Naive thymus-derived CD4-positive, alpha-beta T cell (primary cell): ENCODE results near the gene SBF1. TPM values are rescaled to one million over a fixed set of nuclear protein-coding genes. Genes with fewer than 3 reads are reported as not detected.

Experiments
- ATAC-seq: fragments of 150-1000 bp; cut with Tn5 transposase; 2 replicates; pipeline ENCODE4 v1.10.0; 2021; ENCODE audit warnings: mild to moderate bottlenecking, moderate library complexity
- CTCF ChIA-PET: fragments of 350-600 bp; sonication (Branson Sonifier 250); formaldehyde crosslinking; loops from one replicate; lab custom pipeline; 2021; ENCODE audit warnings: antibody characterized with exemption; lab: Charles Lee
- POLR2A ChIA-PET: fragments of 350-600 bp; sonication (Branson Sonifier 250); formaldehyde crosslinking; loops from one replicate; lab custom pipeline; 2021; ENCODE audit warnings: antibody characterized with exemption, inconsistent platforms; lab: Charles Lee
- DNase-seq, 9 donors: peaks; one replicate each; pipeline versions ENCODE4 v3.0.0 to v3.0.0-alpha.2; 2020 to 2022; ENCODE audit warnings: mixed read lengths in 1 of 9
- H3K27ac ChIP-seq: one replicate; pipeline ENCODE4 v1.7.0; 2013; ENCODE audit warnings: mild to moderate bottlenecking, low read depth, low read length, moderate library complexity
- H3K27me3 ChIP-seq, 2 donors: one replicate each; pipeline ENCODE4 v1.7.0; 2013; ENCODE audit warnings: low read length in 2 of 2, mild to moderate bottlenecking in 2 of 2, moderate library complexity in 2 of 2; ENCODE audit not compliant: control insufficient read depth in 2 of 2, insufficient read depth in 2 of 2
- H3K36me3 ChIP-seq, 3 experiments: 1 replicate in 2 of 3; 2 replicates in 1 of 3; pipeline ENCODE4 v1.7.0; 2013; ENCODE audit warnings: low read length in 3 of 3, mild to moderate bottlenecking in 3 of 3, moderate library complexity in 1 of 3; ENCODE audit not compliant: insufficient read depth in 3 of 3, control insufficient read depth in 2 of 3
- H3K4me1 ChIP-seq, 2 donors: one replicate each; pipeline ENCODE4 v1.7.0; 2013; ENCODE audit warnings: low read length in 2 of 2, mild to moderate bottlenecking in 2 of 2, moderate library complexity in 1 of 2; ENCODE audit not compliant: control insufficient read depth in 2 of 2, insufficient read depth in 2 of 2
- H3K4me3 ChIP-seq: 2 replicates; pipeline ENCODE4 v1.7.0; 2013; ENCODE audit warnings: mild to moderate bottlenecking, low read length
- H3K9me3 ChIP-seq, 3 experiments: 1 replicate in 2 of 3; 2 replicates in 1 of 3; pipeline ENCODE4 v1.7.0; 2013; ENCODE audit warnings: low read length in 3 of 3; ENCODE audit not compliant: control insufficient read depth in 2 of 3
- H3K27ac Mint-ChIP-seq, 9 donors: one replicate each; pipeline ENCODE4 v1.8.0; 2020 to 2022; ENCODE audit warnings: mixed read lengths in 9 of 9, mild to moderate bottlenecking in 8 of 9, moderate library complexity in 5 of 9, inconsistent platforms in 2 of 9
- H3K27me3 Mint-ChIP-seq, 5 donors: one replicate each; pipeline ENCODE4 v1.8.0; 2021 to 2022; ENCODE audit warnings: mixed read lengths in 5 of 5, mild to moderate bottlenecking in 1 of 5
- H3K36me3 Mint-ChIP-seq, 5 donors: one replicate each; pipeline ENCODE4 v1.8.0; 2020 to 2022; ENCODE audit warnings: mixed read lengths in 5 of 5, mild to moderate bottlenecking in 3 of 5, inconsistent platforms in 1 of 5
- H3K4me1 Mint-ChIP-seq, 7 donors: one replicate each; pipeline ENCODE4 v1.8.0; 2020 to 2022; ENCODE audit warnings: mixed read lengths in 7 of 7, mild to moderate bottlenecking in 3 of 7, inconsistent platforms in 1 of 7
- H3K4me3 Mint-ChIP-seq, 10 donors: one replicate each; pipeline ENCODE4 v1.8.0; 2020 to 2022; ENCODE audit warnings: mild to moderate bottlenecking in 10 of 10, mixed read lengths in 10 of 10, moderate library complexity in 6 of 10, inconsistent platforms in 2 of 10
- H3K9me3 Mint-ChIP-seq, 11 donors: one replicate each; pipeline ENCODE4 v1.8.0; 2020 to 2022; ENCODE audit warnings: mixed read lengths in 11 of 11, mild to moderate bottlenecking in 4 of 11, inconsistent platforms in 1 of 11, moderate library complexity in 1 of 11
- intact Hi-C, 2 donors: fragments of 100-400 bp; cut with micrococcal nuclease; formaldehyde crosslinking; loops; one replicate each; pipeline ENCODE4 v1.15.1; 2023
- polyA plus RNA-seq, 2 donors: library from polyadenylated mRNA; unstranded; fragments of 300-500 nt; fragmentation: Illumina TruSeq; gene quantifications; one replicate each; pipeline ENCODE4 v1.2.3, GENCODE V29; 2021
- total RNA-seq, 6 experiments: library from RNA in 5 of 6; stranded (reverse) in 5 of 6; gene quantifications; 1 replicate in 5 of 6; 2 replicates in 1 of 6; pipeline ENCODE4 v1.2.3 and lab custom pipeline; 2021 to 2026

SBF1 gene
- total and polyA plus RNA-seq, 7 experiments from 2014 or later: 15.2 to 209 (median 170) TPM

GRCh38 chr22:50507421-50507990 is 32.7 kb upstream of the SBF1 start, which contains the start of gene LMF2:
LMF2 (minus strand) TSS chr22:50507702; CDS start chr22:50507675, 27 bp downstream.
- Histone ChIP-seq H3K36me3 (peaks cover 0 to 42% (median 7%) of the 10 kb centered on the region in 3 experiments), H3K27me3 (no peaks in the 10 kb centered on the region), H3K4me1 (peaks cover 19 to 26% of the 10 kb centered on the region in 2 donors), H3K4me3 (peak within 1 kb of the TSS; percentile 91), H3K27ac (peak within 1 kb of the TSS; percentile 99), H3K9me3 (no peaks in the 10 kb centered on the region)
- ATAC-seq (peak; percentile 82), DNase-seq (peak; percentile 83 to 94 (median 90))
- peak within 1 kb of the TSS; percentile 89 to 99 (median 98) for H3K27ac Mint-ChIP-seq
- no peaks in the 10 kb centered on the region for H3K27me3 Mint-ChIP-seq
- peak within 1 kb of the TSS; percentile 88 to 97 (median 94) for H3K4me3 Mint-ChIP-seq
- H3K36me3 Mint-ChIP-seq: peaks cover 0 to 7% (median 0%) of the 10 kb centered on the region in 5 donors
- ChIA-PET POLR2A (interaction anchor here (0.7 to 6.2 kb wide), 21 partner anchors 10 to 547 kb away, joined by 3 to 116 read pairs (median 5); partner anchors contain the start of genes CHKB, PIM3, SCO2 and SYCE3), CTCF (interaction anchor here (1.1 to 2.0 kb wide), 6 partner anchors 10 to 256 kb away, joined by 3 to 25 read pairs (median 6); partner anchors contain the start of genes HDAC10 and SCO2)
- H3K4me1 Mint-ChIP-seq: peaks cover 12 to 28% (median 23%) of the 10 kb centered on the region in 7 donors
- intact Hi-C loops: loop anchor here (1.0 to 10.0 kb wide), 5 partner anchors 32 to 233 kb away; partner anchors contain the start of genes MAPK11 (in 1 of the 2) and SBF1 (in 1 of the 2)
- no peaks in the 10 kb centered on the region for H3K9me3 Mint-ChIP-seq

GRCh38 chr22:50506611-50507420 is 32.0 kb upstream of the SBF1 start:
- H3K9me3 ChIP-seq: no peaks in the 10 kb centered on the region
- H3K36me3 ChIP-seq: peaks cover 0 to 40% (median 7%) of the 10 kb centered on the region in 3 experiments
- ChIA-PET POLR2A (interaction anchor here (0.8 to 6.2 kb wide), 10 partner anchors 10 to 546 kb away, joined by 3 to 116 read pairs (median 4); partner anchors contain the start of genes PIM3, SCO2, TUBGCP6 and TYMP), CTCF (interaction anchor here (0.6 to 1.1 kb wide), 3 partner anchors 15 to 114 kb away, joined by 3 read pairs; no protein-coding TSS in a partner anchor)
- Mint-ChIP-seq H3K4me1 (peaks cover 12 to 22% (median 16%) of the 10 kb centered on the region in 7 donors), H3K4me3 (peak overlapping the region; percentile 88 to 97 (median 92)), H3K9me3 (no peaks in the 10 kb centered on the region), H3K27ac (peak overlapping the region; percentile 62 to 95 (median 91)), H3K27me3 (no peaks in the 10 kb centered on the region), H3K36me3 (peaks cover 0 to 5% (median 0%) of the 10 kb centered on the region in 5 donors)
- H3K27ac ChIP-seq: peak overlapping the region; percentile 99
- H3K4me3 ChIP-seq: peak overlapping the region; percentile 91
- intact Hi-C loops: loop anchor here (1.0 to 10.0 kb wide), 5 partner anchors 32 to 232 kb away; partner anchors contain the start of genes MAPK11 (in 1 of the 2) and SBF1 (in 1 of the 2)
- peak in 1 of 9 donors; percentile 34 for DNase-seq
- H3K4me1 ChIP-seq: peaks cover 19 to 26% of the 10 kb centered on the region in 2 donors
- no peak for ATAC-seq
- H3K27me3 ChIP-seq: no peaks in the 10 kb centered on the region

GRCh38 chr22:50505776-50506610 is 31.2 kb upstream of the SBF1 start:
- H3K27ac Mint-ChIP-seq: peak overlapping the region in 1 of 9 donors; percentile 51
- H3K4me3 Mint-ChIP-seq: peak overlapping the region in 9 of 10 donors; percentile 21 to 97 (median 93)
- H3K36me3 ChIP-seq: peaks cover 0 to 40% (median 7%) of the 10 kb centered on the region in 3 experiments
- H3K9me3 Mint-ChIP-seq: no peaks in the 10 kb centered on the region
- H3K4me3 ChIP-seq: peak overlapping the region; percentile 91
- no peak for ATAC-seq
- ChIA-PET POLR2A (interaction anchor here (0.7 to 6.2 kb wide), 4 partner anchors 9 to 115 kb away, joined by 3 to 116 read pairs (median 4); partner anchors contain the start of genes SCO2 and TYMP), CTCF (interaction anchor here (0.6 to 1.0 kb wide), 3 partner anchors 16 to 115 kb away, joined by 3 read pairs; no protein-coding TSS in a partner anchor)
- peaks cover 19 to 26% of the 10 kb centered on the region in 2 donors for H3K4me1 ChIP-seq
- H3K27me3 Mint-ChIP-seq: no peaks in the 10 kb centered on the region
- no peaks in the 10 kb centered on the region for H3K9me3 ChIP-seq
- H3K27me3 ChIP-seq: no peaks in the 10 kb centered on the region
- intact Hi-C loops: loop anchor here in 1 of 2 donors (10.0 kb wide), 1 partner anchor 231 kb away; the partner anchor contains the start of gene MAPK11
- DNase-seq: no peak
- H3K4me1 Mint-ChIP-seq: peaks cover 12 to 22% (median 16%) of the 10 kb centered on the region in 7 donors
- H3K36me3 Mint-ChIP-seq: peaks cover 0 to 5% (median 0%) of the 10 kb centered on the region in 5 donors
- peak overlapping the region; percentile 99 for H3K27ac ChIP-seq

GRCh38 chr22:50505276-50505775 is 30.5 kb upstream of the SBF1 start:
- no peak overlapping the region for H3K27ac Mint-ChIP-seq

GRCh38 chr22:50504369-50505211 is 29.8 kb upstream of the SBF1 start:
- intact Hi-C loops: loop anchor here in 1 of 2 donors (10.0 kb wide), 1 partner anchor 230 kb away; the partner anchor contains the start of gene MAPK11
- Mint-ChIP-seq H3K4me1 (peaks cover 11 to 20% (median 12%) of the 10 kb centered on the region in 7 donors), H3K36me3 (peaks cover 0 to 7% (median 0%) of the 10 kb centered on the region in 5 donors), H3K27ac (no peak overlapping the region), H3K4me3 (peak overlapping the region in 1 of 10 donors; percentile 96), H3K27me3 (no peaks in the 10 kb centered on the region), H3K9me3 (no peaks in the 10 kb centered on the region)
- Histone ChIP-seq H3K27ac (no peak overlapping the region), H3K4me1 (peaks cover 19 to 26% of the 10 kb centered on the region in 2 donors), H3K27me3 (no peaks in the 10 kb centered on the region), H3K4me3 (no peak overlapping the region), H3K9me3 (no peaks in the 10 kb centered on the region), H3K36me3 (peaks cover 0 to 40% (median 7%) of the 10 kb centered on the region in 3 experiments)
- no peak for ATAC-seq
- ChIA-PET CTCF (no interaction called here), POLR2A (interaction anchor here (0.6 to 6.2 kb wide), 5 partner anchors 23 to 124 kb away, joined by 3 to 116 read pairs (median 3); partner anchors contain the start of genes ADM2, SCO2 and TYMP)
- no peak for DNase-seq

More at GRCh38 chr22:50505276-50505775, 30.5 kb upstream of the SBF1 start:
- Histone ChIP-seq H3K4me3 (no peak overlapping the region), H3K27ac (no peak overlapping the region), H3K4me1 (peaks cover 19 to 26% of the 10 kb centered on the region in 2 donors), H3K9me3 (no peaks in the 10 kb centered on the region), H3K27me3 (no peaks in the 10 kb centered on the region), H3K36me3 (peaks cover 0 to 40% (median 7%) of the 10 kb centered on the region in 3 experiments)
- Mint-ChIP-seq H3K36me3 (peaks cover 0 to 7% (median 0%) of the 10 kb centered on the region in 5 donors), H3K27me3 (no peaks in the 10 kb centered on the region), H3K4me3 (peak overlapping the region in 1 of 10 donors; percentile 96), H3K9me3 (no peaks in the 10 kb centered on the region), H3K4me1 (peaks cover 12 to 22% (median 16%) of the 10 kb centered on the region in 7 donors)
- ChIA-PET CTCF (interaction anchor here (1.0 kb wide), 1 partner anchor 17 kb away, joined by 3 read pairs; no protein-coding TSS in a partner anchor), POLR2A (interaction anchor here (0.6 to 6.2 kb wide), 4 partner anchors 22 to 115 kb away, joined by 3 to 116 read pairs (median 4); partner anchors contain the start of genes SCO2 and TYMP)
- DNase-seq (no peak), ATAC-seq (no peak)
- intact Hi-C loops: loop anchor here in 1 of 2 donors (10.0 kb wide), 1 partner anchor 231 kb away; the partner anchor contains the start of gene MAPK11
